ENCODE measurements around the gene MUC15. TPM values are rescaled to one million over a fixed set of nuclear protein-coding genes. Genes with fewer than 3 reads are reported as not detected.

MUC15 gene
- total RNA-seq, 1 experiment from 2014 or later, result 0.70 TPM

DNA sequence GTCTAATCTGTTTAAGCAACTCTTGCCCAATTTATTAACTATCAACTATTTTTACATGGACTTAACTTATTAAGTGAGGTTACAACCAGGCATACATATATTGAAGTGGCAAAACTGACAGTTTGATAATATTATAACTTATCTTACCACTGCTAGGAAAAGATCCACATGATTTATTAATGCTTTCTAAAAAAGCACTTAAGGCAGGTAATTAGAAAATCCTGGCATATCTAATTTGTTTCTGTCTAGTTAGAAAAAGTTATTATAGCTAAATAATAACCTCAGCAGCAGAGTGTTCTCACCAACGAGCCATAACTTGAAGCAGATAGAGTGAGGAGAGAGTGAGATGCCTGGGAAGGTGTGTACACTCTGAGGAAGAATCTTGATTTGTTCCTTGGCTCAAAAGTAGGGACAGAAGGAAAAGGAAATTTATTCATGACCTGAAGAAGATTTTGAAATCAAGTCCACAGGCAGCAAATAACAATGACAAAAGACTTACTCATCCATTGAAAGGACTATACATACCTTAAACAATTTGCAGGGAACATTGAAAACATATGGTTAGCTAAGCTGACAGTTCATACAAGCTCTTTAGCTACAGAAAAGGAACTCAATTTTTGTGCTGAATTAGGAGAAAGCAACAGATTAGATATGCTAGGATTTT is 7.1 kb upstream of the MUC15 start:
- H3K4me2 ChIP-seq, result no peak overlapping the region; the same call in 1 of the 2 replicates

DNA sequence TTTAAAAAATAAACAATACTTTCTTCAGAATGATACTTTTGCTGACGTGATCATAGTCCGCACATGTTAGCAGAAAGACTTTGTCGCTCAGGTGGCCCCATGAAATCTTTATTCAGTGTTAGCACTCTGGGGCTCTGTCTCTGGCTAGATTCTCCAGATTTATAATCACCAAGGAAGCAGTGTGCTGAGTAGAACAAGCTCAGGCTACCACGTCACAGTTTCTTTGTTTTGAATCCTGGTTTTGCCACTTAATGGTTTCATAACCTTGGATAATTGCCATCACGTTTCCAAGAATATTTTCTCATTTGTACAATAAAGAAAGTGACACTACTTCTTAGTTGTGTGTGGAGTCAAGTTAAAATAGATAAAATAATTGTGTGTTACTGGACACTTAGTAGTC is 3.9 kb upstream of the MUC15 start:
- H3K79me2 ChIP-seq (ENCODE audit: low read depth), result no peaks in the 10 kb centered on the region
- no peak overlapping the region for H3K4me3 ChIP-seq
- ChIA-PET POLR2A (ENCODE audit: unreplicated experiment) (no interaction called here), CTCF (no interaction called here)
- peaks cover 32% of the 10 kb centered on the region for H3K4me1 ChIP-seq (replicated peaks; ENCODE audit: insufficient read depth)
- no peak overlapping the region for H2AFZ ChIP-seq
- H3K4me2 ChIP-seq, result no peak overlapping the region
- TF ChIP-seq EZH2 (IDR thresholded peaks at IDR 0.05; ENCODE audit: low read depth), result no peak
- TF ChIP-seq, protein P1, sequence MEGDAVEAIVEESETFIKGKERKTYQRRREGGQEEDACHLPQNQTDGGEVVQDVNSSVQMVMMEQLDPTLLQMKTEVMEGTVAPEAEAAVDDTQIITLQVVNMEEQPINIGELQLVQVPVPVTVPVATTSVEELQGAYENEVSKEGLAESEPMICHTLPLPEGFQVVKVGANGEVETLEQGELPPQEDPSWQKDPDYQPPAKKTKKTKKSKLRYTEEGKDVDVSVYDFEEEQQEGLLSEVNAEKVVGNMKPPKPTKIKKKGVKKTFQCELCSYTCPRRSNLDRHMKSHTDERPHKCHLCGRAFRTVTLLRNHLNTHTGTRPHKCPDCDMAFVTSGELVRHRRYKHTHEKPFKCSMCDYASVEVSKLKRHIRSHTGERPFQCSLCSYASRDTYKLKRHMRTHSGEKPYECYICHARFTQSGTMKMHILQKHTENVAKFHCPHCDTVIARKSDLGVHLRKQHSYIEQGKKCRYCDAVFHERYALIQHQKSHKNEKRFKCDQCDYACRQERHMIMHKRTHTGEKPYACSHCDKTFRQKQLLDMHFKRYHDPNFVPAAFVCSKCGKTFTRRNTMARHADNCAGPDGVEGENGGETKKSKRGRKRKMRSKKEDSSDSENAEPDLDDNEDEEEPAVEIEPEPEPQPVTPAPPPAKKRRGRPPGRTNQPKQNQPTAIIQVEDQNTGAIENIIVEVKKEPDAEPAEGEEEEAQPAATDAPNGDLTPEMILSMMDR (conservative IDR thresholded peaks at IDR 0.05), result no peak
- no peak for DNase-seq
- intact Hi-C loops (cut with micrococcal nuclease; ENCODE audit: unreplicated experiment), result no loop called here
- no peaks in the 10 kb centered on the region for H4K20me1 ChIP-seq (ENCODE audit: insufficient read depth)
- no peaks in the 10 kb centered on the region; the same call in 1 of the 2 replicates for H3K9me3 ChIP-seq (ENCODE audit: insufficient read depth, low read depth)
- no peaks in the 10 kb centered on the region for H3K27me3 ChIP-seq (ENCODE audit: insufficient read depth, low read depth)
- no TSS peak for BruUV-seq (replicated peaks)
- H3K9me2 ChIP-seq (ENCODE audit: insufficient read depth), result no peaks in the 10 kb centered on the region
- peaks cover 7% of the 10 kb centered on the region for H3F3A ChIP-seq (ENCODE audit: insufficient read depth, low read depth)
- H3K27ac ChIP-seq, result no peak overlapping the region
- no peaks in the 10 kb centered on the region for H3K36me3 ChIP-seq (ENCODE audit: low read depth)

More for the DNA sequence above, 7.1 kb upstream of the MUC15 start:
- CTCF ChIA-PET, result no interaction called here
- Histone ChIP-seq H3F3A (ENCODE audit: insufficient read depth, low read depth) (peaks cover 20% of the 10 kb centered on the region), H3K9me3 (ENCODE audit: insufficient read depth, low read depth) (no peaks in the 10 kb centered on the region; the same call in 1 of the 2 replicates), H3K9me2 (ENCODE audit: insufficient read depth) (no peaks in the 10 kb centered on the region), H3K27me3 (ENCODE audit: insufficient read depth, low read depth) (no peaks in the 10 kb centered on the region), H3K27ac (no peak overlapping the region), H3K36me3 (ENCODE audit: low read depth) (no peaks in the 10 kb centered on the region), H3K4me1 (replicated peaks; ENCODE audit: insufficient read depth) (peaks cover 39% of the 10 kb centered on the region), H3K4me3 (no peak overlapping the region), H3K79me2 (ENCODE audit: low read depth) (no peaks in the 10 kb centered on the region), H4K20me1 (ENCODE audit: insufficient read depth) (no peaks in the 10 kb centered on the region), H2AFZ (no peak overlapping the region)
- TF ChIP-seq, protein P1 (conservative IDR thresholded peaks at IDR 0.05), result no peak
- TF ChIP-seq EZH2 (IDR thresholded peaks at IDR 0.05; ENCODE audit: low read depth), result no peak
- peak in 1 of 2 experiments; percentile 48 for DNase-seq
- POLR2A ChIA-PET (ENCODE audit: unreplicated experiment), result interaction anchor here (0.6 kb wide), 1 partner anchor 869 kb away, joined by 12 read pairs; no protein-coding TSS in a partner anchor
- no TSS peak for BruUV-seq (replicated peaks)
- intact Hi-C loops (cut with micrococcal nuclease; ENCODE audit: unreplicated experiment), result no loop called here

DNA sequence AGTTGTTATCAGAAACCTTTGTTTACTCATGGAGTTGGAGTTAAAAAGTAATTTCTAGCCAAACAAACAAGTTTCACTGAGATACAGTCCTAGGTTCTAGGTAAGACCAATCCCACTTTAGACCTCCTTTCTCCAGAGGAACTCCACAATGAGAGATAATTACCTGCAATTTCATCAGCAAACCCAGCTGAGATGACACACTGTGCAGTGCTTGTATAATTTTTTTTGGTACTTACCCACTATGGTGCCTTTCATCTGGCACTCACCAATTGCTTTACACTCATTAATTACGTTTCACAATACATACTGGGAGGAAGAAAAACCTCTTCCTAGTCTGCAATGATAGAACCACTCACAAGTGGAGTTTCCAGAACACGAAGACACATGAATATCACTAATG is 1.8 kb upstream of the MUC15 start:
- Histone ChIP-seq H4K20me1 (ENCODE audit: insufficient read depth) (no peaks in the 10 kb centered on the region), H3K4me1 (replicated peaks; ENCODE audit: insufficient read depth) (peaks cover 15% of the 10 kb centered on the region), H3K36me3 (ENCODE audit: low read depth) (no peaks in the 10 kb centered on the region), H3K27me3 (ENCODE audit: insufficient read depth, low read depth) (no peaks in the 10 kb centered on the region), H3K4me3 (no peak overlapping the region), H3K4me2 (no peak overlapping the region), H3K27ac (no peak overlapping the region), H3K79me2 (ENCODE audit: low read depth) (no peaks in the 10 kb centered on the region), H2AFZ (no peak overlapping the region), H3K9me3 (ENCODE audit: insufficient read depth, low read depth) (no peaks in the 10 kb centered on the region; the same call in 1 of the 2 replicates), H3F3A (ENCODE audit: insufficient read depth, low read depth) (no peaks in the 10 kb centered on the region), H3K9me2 (ENCODE audit: insufficient read depth) (no peaks in the 10 kb centered on the region)
- no peak for DNase-seq
- POLR2A ChIA-PET (ENCODE audit: unreplicated experiment), result no interaction called here
- intact Hi-C loops (cut with micrococcal nuclease; ENCODE audit: unreplicated experiment), result loop anchor here (5.0 kb wide), 1 partner anchor 73 kb away; no protein-coding TSS in a partner anchor
- TF ChIP-seq EZH2 (IDR thresholded peaks at IDR 0.05; ENCODE audit: low read depth), result no peak
- TF ChIP-seq, protein P1 (conservative IDR thresholded peaks at IDR 0.05), result no peak
- CTCF ChIA-PET, result no interaction called here
- BruUV-seq (replicated peaks), result no TSS peak

All from PC-9 (cell line).